Fibroblast of lung (primary cell): ENCODE results near the gene NOS1AP. TPM values are rescaled to one million over a fixed set of nuclear protein-coding genes. Genes with fewer than 3 reads are reported as not detected.

Source experiments
- DNase-seq, 2 donors: peaks; one replicate each; pipeline versions ENCODE4 v3.0.0 to v3.0.0-alpha.2; 2010; ENCODE audit warnings: low read depth in 2 of 2
- H2AFZ ChIP-seq: 2 replicates; pipeline ENCODE4 v1.5.1; 2012; ENCODE audit warnings: low read length, control low read depth, inconsistent platforms
- H3K27ac ChIP-seq: 2 replicates; pipeline ENCODE4 v1.5.1; 2011; ENCODE audit warnings: low read length, control low read depth; ENCODE audit not compliant: insufficient read depth
- H3K27me3 ChIP-seq: 2 replicates; pipeline ENCODE4 v1.5.1; 2011; ENCODE audit warnings: mild to moderate bottlenecking, low read length; ENCODE audit not compliant: control insufficient read depth, insufficient read depth
- H3K36me3 ChIP-seq: 2 replicates; pipeline ENCODE4 v1.5.1; 2011; ENCODE audit warnings: low read length; ENCODE audit not compliant: control insufficient read depth, insufficient read depth
- H3K4me1 ChIP-seq: 2 replicates; pipeline ENCODE4 v1.5.1; 2011; ENCODE audit warnings: low read length; ENCODE audit not compliant: control insufficient read depth, insufficient read depth; ENCODE audit errors: extremely low read depth
- H3K4me2 ChIP-seq: 2 replicates; pipeline ENCODE4 v1.5.1; 2011; ENCODE audit warnings: low read length, control low read depth; ENCODE audit not compliant: insufficient read depth; ENCODE audit errors: extremely low read depth
- H3K4me3 ChIP-seq, 4 experiments: fragments of 200-600 bp in 1 of 4; sonication (generic) in 1 of 4; replicated peaks in 1 of 4; 2 replicates each; pipeline ENCODE4 v1.5.1; 2011 to 2016; ENCODE audit warnings: low read length in 4 of 4, low read depth in 3 of 4, mild to moderate bottlenecking in 3 of 4, control low read depth in 2 of 4, inconsistent platforms in 1 of 4, mixed read lengths in 1 of 4; ENCODE audit not compliant: insufficient read depth in 1 of 4; ENCODE audit errors: control extremely low read depth in 1 of 4
- H3K79me2 ChIP-seq: 2 replicates; pipeline ENCODE4 v1.5.1; 2012; ENCODE audit warnings: mild to moderate bottlenecking, low read length, inconsistent platforms; ENCODE audit not compliant: control insufficient read depth, insufficient read depth
- H3K9ac ChIP-seq: 2 replicates; pipeline ENCODE4 v1.5.1; 2011; ENCODE audit warnings: mild to moderate bottlenecking, low read length, control low read depth; ENCODE audit not compliant: insufficient read depth
- H3K9me3 ChIP-seq: 2 replicates; pipeline ENCODE4 v1.5.1; 2012; ENCODE audit warnings: low read depth, low read length; ENCODE audit not compliant: control insufficient read depth, insufficient read depth
- H4K20me1 ChIP-seq: 2 replicates; pipeline ENCODE4 v1.5.1; 2011; ENCODE audit warnings: low read length; ENCODE audit not compliant: control insufficient read depth, insufficient read depth; ENCODE audit errors: extremely low read depth
- CTCF ChIP-seq, 2 donors: IDR thresholded peaks in 1 of 2; conservative IDR thresholded peaks in 1 of 2; 1 replicate in 1 of 2; 2 replicates in 1 of 2; pipeline ENCODE4 v1.5.1; 2011 to 2012; ENCODE audit warnings: low read length in 2 of 2, control low read depth in 1 of 2, inconsistent platforms in 1 of 2, low read depth in 1 of 2, mild to moderate bottlenecking in 1 of 2
- EZH2 ChIP-seq: IDR thresholded peaks from 2 replicates; pipeline ENCODE4 v1.5.1; 2012; ENCODE audit warnings: low read length, control low read depth, mild to moderate bottlenecking; ENCODE audit errors: missing control alignments
- polyA plus RNA-seq, 2 donors: library from polyadenylated mRNA; depleted of rRNA in 1 of 2; stranded (reverse) in 1 of 2; unstranded in 1 of 2; fragments of >200 nt; gene quantifications; 2 replicates each; pipeline ENCODE4 v1.2.1, GENCODE V29; 2011 to 2012; ENCODE audit warnings: missing spikeins in 1 of 2
- total RNA-seq: library from RNA; depleted of rRNA; stranded (reverse); fragments of >200 nt; gene quantifications from 2 replicates; pipeline ENCODE4 v1.2.1, GENCODE V29; 2014

NOS1AP gene
- total and polyA plus RNA-seq, 2 donors (not counting 1 experiment from before 2014, with no cell fraction given), result 0.14 to 0.17 TPM

GRCh38 chr1:162292422-162292849 lies 222.9 kb downstream of the NOS1AP start:
- H3K9me3 ChIP-seq, result no peaks in the 10 kb centered on the region
- no peak overlapping the region for H3K4me3 ChIP-seq
- TF ChIP-seq CTCF (conservative IDR thresholded peaks at IDR 0.05 in 1 of 2, IDR thresholded peaks at IDR 0.05 in 1 of 2; ENCODE audit: low read depth in 1 of 2, low read length in 2 of 2) (no peak), EZH2 (no peak)
- no peaks in the 10 kb centered on the region for H3K27me3 ChIP-seq
- no peaks in the 10 kb centered on the region for H3K4me1 ChIP-seq
- H4K20me1 ChIP-seq, result no peaks in the 10 kb centered on the region
- no peak overlapping the region for H3K4me2 ChIP-seq
- no peaks in the 10 kb centered on the region for H3K36me3 ChIP-seq
- H3K27ac ChIP-seq, result no peak overlapping the region
- DNase-seq, result peak; percentile 33 to 62
- H3K79me2 ChIP-seq, result no peaks in the 10 kb centered on the region
- no peak overlapping the region for H2AFZ ChIP-seq
- no peak overlapping the region for H3K9ac ChIP-seq

- Histone ChIP-seq H3K9ac (no peak overlapping the region), H3K79me2 (no peaks in the 10 kb centered on the region), H3K36me3 (no peaks in the 10 kb centered on the region), H3K4me3 (no peak overlapping the region), H4K20me1 (no peaks in the 10 kb centered on the region), H3K4me2 (no peak overlapping the region), H3K27ac (no peak overlapping the region), H3K4me1 (no peaks in the 10 kb centered on the region), H3K9me3 (no peaks in the 10 kb centered on the region), H2AFZ (no peak overlapping the region), H3K27me3 (no peaks in the 10 kb centered on the region)
- DNase-seq, result no peak
- TF ChIP-seq CTCF (conservative IDR thresholded peaks at IDR 0.05 in 1 of 2, IDR thresholded peaks at IDR 0.05 in 1 of 2; ENCODE audit: low read depth in 1 of 2, low read length in 2 of 2), result no peak
- no peak for TF ChIP-seq EZH2
Observed at GRCh38 chr1:162293073-162293692, 223.7 kb downstream of the NOS1AP start.

GRCh38 chr1:162294015-162294414 lies 224.5 kb downstream of the NOS1AP start:
- no peaks in the 10 kb centered on the region for H3K9me3 ChIP-seq
- H3K4me2 ChIP-seq, result no peak overlapping the region
- no peaks in the 10 kb centered on the region for H3K27me3 ChIP-seq
- H4K20me1 ChIP-seq, result no peaks in the 10 kb centered on the region
- no peaks in the 10 kb centered on the region for H3K79me2 ChIP-seq
- no peaks in the 10 kb centered on the region for H3K4me1 ChIP-seq
- H3K27ac ChIP-seq, result no peak overlapping the region
- TF ChIP-seq EZH2, result no peak
- TF ChIP-seq CTCF (conservative IDR thresholded peaks at IDR 0.05 in 1 of 2, IDR thresholded peaks at IDR 0.05 in 1 of 2; ENCODE audit: low read depth in 1 of 2, low read length in 2 of 2), result no peak
- no peak overlapping the region for H3K9ac ChIP-seq
- no peak overlapping the region for H3K4me3 ChIP-seq
- no peaks in the 10 kb centered on the region for H3K36me3 ChIP-seq
- no peak overlapping the region for H2AFZ ChIP-seq
- DNase-seq, result no peak
